Transverse colon (tissue), 4 donors: ENCODE results near the gene GDPD1.

Experiments
- POLR2AphosphoS5 ChIP-seq, 3 donors: sonication (generic); formaldehyde crosslinking; IDR thresholded peaks; one replicate each; pipeline ENCODE4 v1.6.1; 2016; ENCODE audit warnings: antibody characterized with exemption in 3 of 3
- TF ChIP-seq, protein P1 (sequence below), 5 experiments: fragments of 200-600 bp in 3 of 5; fragments of 450-650 bp in 2 of 5; sonication (generic) in 3 of 5; IDR thresholded peaks; 1 replicate in 2 of 5; 2 replicates in 3 of 5; pipeline ENCODE4 v1.5.1; 2016 to 2017; ENCODE audit warnings: antibody characterized with exemption in 5 of 5, inconsistent platforms in 3 of 5, mild to moderate bottlenecking in 2 of 5, moderate library complexity in 1 of 5

DNA sequence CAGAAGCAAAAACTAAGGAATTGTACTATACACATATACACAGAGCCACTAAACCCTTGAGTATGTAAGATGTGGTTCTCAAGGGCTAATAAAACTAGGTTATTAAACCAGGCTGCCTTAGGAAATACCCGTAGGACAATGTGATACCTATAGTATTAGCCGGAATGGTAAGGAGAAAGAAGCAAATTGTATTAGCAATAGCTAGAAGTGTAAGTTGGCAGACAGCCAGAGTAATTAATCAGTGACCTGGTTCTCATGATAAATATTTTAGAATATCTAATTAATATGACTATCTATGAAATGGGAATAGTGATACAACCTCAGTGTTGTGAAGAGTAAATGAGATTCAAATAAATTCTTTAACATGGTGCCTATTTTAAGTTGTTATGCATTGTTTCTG is 18.6 kb downstream of the GDPD1 start:
- no peak for TF ChIP-seq POLR2AphosphoS5 (IDR thresholded peaks at IDR 0.05)
- TF ChIP-seq, protein P1, sequence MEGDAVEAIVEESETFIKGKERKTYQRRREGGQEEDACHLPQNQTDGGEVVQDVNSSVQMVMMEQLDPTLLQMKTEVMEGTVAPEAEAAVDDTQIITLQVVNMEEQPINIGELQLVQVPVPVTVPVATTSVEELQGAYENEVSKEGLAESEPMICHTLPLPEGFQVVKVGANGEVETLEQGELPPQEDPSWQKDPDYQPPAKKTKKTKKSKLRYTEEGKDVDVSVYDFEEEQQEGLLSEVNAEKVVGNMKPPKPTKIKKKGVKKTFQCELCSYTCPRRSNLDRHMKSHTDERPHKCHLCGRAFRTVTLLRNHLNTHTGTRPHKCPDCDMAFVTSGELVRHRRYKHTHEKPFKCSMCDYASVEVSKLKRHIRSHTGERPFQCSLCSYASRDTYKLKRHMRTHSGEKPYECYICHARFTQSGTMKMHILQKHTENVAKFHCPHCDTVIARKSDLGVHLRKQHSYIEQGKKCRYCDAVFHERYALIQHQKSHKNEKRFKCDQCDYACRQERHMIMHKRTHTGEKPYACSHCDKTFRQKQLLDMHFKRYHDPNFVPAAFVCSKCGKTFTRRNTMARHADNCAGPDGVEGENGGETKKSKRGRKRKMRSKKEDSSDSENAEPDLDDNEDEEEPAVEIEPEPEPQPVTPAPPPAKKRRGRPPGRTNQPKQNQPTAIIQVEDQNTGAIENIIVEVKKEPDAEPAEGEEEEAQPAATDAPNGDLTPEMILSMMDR (IDR thresholded peaks at IDR 0.05), result no peak
